NCI-H1694 treated with DMSO at 0.1 percent for 48 hours (cell line): ENCODE data around the gene CFLAR.
"Not testable (repeated sequence)": the region's sequence is repeated elsewhere in the genome, so short reads cannot be mapped to it uniquely, and the experiment has no call there.

ENCODE experiments used
- DNase-seq: peaks from one replicate; lab custom pipeline; 2025; lab: John Stamatoyannopoulos, UW

CFLAR gene

GRCh38 chr2:201118961-201119854 lies 3.2 kb downstream of the CFLAR start:
- no peak for DNase-seq

GRCh38 chr2:201122276-201122675 lies 6.3 kb downstream of the CFLAR start:
- DNase-seq = no peak

- DNase-seq = no peak
These were observed 10.6 kb downstream of the CFLAR start for GRCh38 chr2:201126308-201127151.

- DNase-seq = no peak
These were observed 11.2 kb downstream of the CFLAR start for GRCh38 chr2:201127152-201127511.

GRCh38 chr2:201127570-201127969 lies 11.6 kb downstream of the CFLAR start:
- DNase-seq = peak; percentile 97

GRCh38 chr2:201128033-201128432 lies 12.1 kb downstream of the CFLAR start:
- no peak for DNase-seq

- no peak for DNase-seq
These were observed 13.1 kb downstream of the CFLAR start for GRCh38 chr2:201128933-201129505.

- DNase-seq = no peak
These were observed 14.7 kb downstream of the CFLAR start for GRCh38 chr2:201130524-201131186.

- DNase-seq = no peak
These were observed 16.6 kb downstream of the CFLAR start for GRCh38 chr2:201132518-201132917.

- no peak for DNase-seq
These were observed 19.4 kb downstream of the CFLAR start for GRCh38 chr2:201135386-201135785.

- DNase-seq = no peak
These were observed 20.9 kb downstream of the CFLAR start for GRCh38 chr2:201136889-201137321.

- no peak for DNase-seq
These were observed 21.8 kb downstream of the CFLAR start for GRCh38 chr2:201137505-201138400.

GRCh38 chr2:201138401-201138970 lies 22.5 kb downstream of the CFLAR start:
- no peak for DNase-seq

- DNase-seq = not testable (repeated sequence)
These were observed 23.2 kb downstream of the CFLAR start for GRCh38 chr2:201138986-201139781.

- no peak for DNase-seq
These were observed 24.1 kb downstream of the CFLAR start for GRCh38 chr2:201139836-201140604.

- no peak for DNase-seq
These were observed 28.4 kb downstream of the CFLAR start for GRCh38 chr2:201144101-201145051.

- DNase-seq = peak; percentile 48
These were observed 32.5 kb downstream of the CFLAR start for GRCh38 chr2:201148434-201148990.
